Lower leg skin (tissue), 4 donors: Measurements from ENCODE around the gene RUNX3. TPM values are rescaled to one million over a fixed set of nuclear protein-coding genes. Genes with fewer than 3 reads are reported as not detected.

Experiments
- DNase-seq, 2 donors: peaks; one replicate each; pipeline ENCODE4 v3.0.0-alpha.2; 2019; ENCODE audit warnings: low spot score in 2 of 2
- H3K4me3 ChIP-seq: fragments of 200-600 bp; sonication (generic); 2 replicates; pipeline ENCODE4 v1.5.1; 2017; ENCODE audit warnings: mild to moderate bottlenecking, low read depth; ENCODE audit not compliant: poor library complexity, severe bottlenecking
- POLR2A ChIP-seq, 2 donors: fragments of 450-650 bp; IDR thresholded peaks; one replicate each; pipeline ENCODE4 v1.6.1; 2016 to 2017; ENCODE audit warnings: antibody characterized with exemption in 2 of 2, mild to moderate bottlenecking in 1 of 2, moderate library complexity in 1 of 2
- WGBS, 2 donors: methylation state at CpG; one replicate each; pipeline ENCODE4 v1.1.5; 2018; 5-methylcytosine and 5-hydroxymethylcytosine counted together
- intact Hi-C: fragments of 100-400 bp; cut with DNase I; formaldehyde crosslinking; loops from one replicate; pipeline ENCODE4 v1.15.0; 2023; ENCODE audit warnings: low total_unique reads
- total RNA-seq, 4 donors: library from RNA; depleted of rRNA; stranded (reverse); fragments of >200 nt; gene quantifications; one replicate each; pipeline ENCODE4 v1.1.0, GENCODE V29; 2016
- TF ChIP-seq, protein P1 (sequence below), 3 donors: fragments of 450-650 bp; IDR thresholded peaks; one replicate each; pipeline ENCODE4 v1.5.1; 2016; ENCODE audit warnings: antibody characterized with exemption in 3 of 3, mild to moderate bottlenecking in 3 of 3, moderate library complexity in 2 of 3

The RUNX3 gene
- total RNA-seq, 4 donors from 2014 or later: 6.1 to 24.4 (median 19.8) TPM

DNA sequence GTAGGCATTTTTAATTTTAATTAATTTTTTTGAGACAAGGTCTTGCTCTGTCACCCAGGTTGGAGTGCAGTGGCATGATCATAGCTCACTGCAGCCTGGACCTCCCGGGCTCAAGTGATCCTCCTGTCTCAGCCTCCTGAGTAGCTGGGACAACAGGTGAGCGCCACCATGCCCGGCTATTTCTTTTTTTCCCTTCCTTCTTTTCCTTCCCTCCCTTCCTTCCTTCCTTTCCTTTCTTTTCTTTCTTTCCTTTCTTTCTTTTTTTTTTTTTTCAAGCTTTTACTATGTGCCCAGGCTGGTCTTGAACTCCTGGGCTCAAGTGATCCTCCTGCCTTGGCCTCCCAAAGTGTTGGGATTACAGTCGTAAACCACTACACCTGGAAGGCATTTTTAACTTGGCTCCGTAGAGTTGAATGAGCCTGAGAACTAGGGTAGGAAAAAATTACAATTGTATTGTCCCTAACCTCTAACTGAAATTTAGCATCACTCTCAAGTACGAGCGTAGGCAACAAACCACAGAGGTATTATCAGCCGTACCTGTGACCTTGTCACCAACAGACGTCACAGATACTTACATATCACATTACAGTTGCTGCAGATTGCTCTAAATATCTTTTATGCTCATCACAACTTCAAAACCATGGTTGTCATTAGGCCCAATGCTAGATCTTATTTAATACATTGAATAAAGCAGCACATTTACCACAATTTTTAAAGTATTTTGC is 8.0 kb downstream of the RUNX3 start:
- intact Hi-C loops: no loop called here
- H3K4me3 ChIP-seq: no peak overlapping the region
- DNase-seq: no peak
- no peak for TF ChIP-seq POLR2A (IDR thresholded peaks at IDR 0.05)
- TF ChIP-seq, protein P1, sequence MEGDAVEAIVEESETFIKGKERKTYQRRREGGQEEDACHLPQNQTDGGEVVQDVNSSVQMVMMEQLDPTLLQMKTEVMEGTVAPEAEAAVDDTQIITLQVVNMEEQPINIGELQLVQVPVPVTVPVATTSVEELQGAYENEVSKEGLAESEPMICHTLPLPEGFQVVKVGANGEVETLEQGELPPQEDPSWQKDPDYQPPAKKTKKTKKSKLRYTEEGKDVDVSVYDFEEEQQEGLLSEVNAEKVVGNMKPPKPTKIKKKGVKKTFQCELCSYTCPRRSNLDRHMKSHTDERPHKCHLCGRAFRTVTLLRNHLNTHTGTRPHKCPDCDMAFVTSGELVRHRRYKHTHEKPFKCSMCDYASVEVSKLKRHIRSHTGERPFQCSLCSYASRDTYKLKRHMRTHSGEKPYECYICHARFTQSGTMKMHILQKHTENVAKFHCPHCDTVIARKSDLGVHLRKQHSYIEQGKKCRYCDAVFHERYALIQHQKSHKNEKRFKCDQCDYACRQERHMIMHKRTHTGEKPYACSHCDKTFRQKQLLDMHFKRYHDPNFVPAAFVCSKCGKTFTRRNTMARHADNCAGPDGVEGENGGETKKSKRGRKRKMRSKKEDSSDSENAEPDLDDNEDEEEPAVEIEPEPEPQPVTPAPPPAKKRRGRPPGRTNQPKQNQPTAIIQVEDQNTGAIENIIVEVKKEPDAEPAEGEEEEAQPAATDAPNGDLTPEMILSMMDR (IDR thresholded peaks at IDR 0.05): no peak
- WGBS, 2 donors: 86 to 92% methylated on average over 9 of the region's 9 CpGs

DNA sequence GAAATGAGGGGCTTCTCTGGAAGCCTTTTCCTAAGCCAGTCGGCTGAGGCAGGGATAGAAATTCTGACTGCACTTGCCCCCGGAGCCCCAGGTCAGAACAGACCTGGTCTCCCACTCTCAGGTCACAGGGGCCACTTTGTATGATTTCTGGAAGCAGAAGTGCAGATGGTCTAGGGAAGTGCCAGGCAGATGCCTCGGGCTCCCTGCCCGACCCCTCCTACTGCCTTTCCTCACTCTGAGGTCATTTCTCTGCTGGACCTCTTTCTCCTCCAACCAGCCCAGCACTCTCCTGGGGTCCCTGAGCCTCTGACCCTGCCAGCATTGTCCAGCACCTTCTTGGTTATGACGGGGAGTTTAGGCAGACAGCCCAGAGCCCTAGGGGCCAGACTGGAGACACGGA is 8.7 kb downstream of the RUNX3 start:
- DNase-seq: no peak
- no peak overlapping the region for H3K4me3 ChIP-seq
- intact Hi-C loops: no loop called here
- TF ChIP-seq, protein P1 (IDR thresholded peaks at IDR 0.05): no peak
- no peak for TF ChIP-seq POLR2A (IDR thresholded peaks at IDR 0.05)
- 74 to 81% methylated on average over 4 to 6 of the region's 6 CpGs for WGBS, 2 donors

DNA sequence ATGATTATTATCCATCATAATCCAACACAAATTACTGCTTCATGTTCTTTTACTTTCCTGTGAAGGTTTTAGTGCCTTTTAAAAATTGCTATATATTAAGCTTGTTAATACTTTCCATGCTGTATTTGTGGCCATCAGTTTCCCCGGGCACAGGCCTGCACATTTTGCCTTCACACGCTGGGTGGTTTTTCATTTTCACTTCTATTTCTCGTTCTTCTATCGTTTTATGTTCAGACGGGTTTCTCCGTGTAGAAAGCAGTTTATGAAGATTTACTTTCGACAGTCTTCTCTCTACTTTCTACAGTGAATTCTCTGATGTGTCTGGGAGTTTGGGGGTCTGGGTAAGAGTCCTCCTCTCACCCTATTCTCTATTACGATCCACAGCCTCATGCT is 9.5 kb downstream of the RUNX3 start:
- DNase-seq: no peak
- 62 to 66% methylated on average over 8 of the region's 8 CpGs for WGBS, 2 donors
- H3K4me3 ChIP-seq: no peak overlapping the region
- intact Hi-C loops: no loop called here
- TF ChIP-seq, protein P1 (IDR thresholded peaks at IDR 0.05): no peak
- TF ChIP-seq POLR2A (IDR thresholded peaks at IDR 0.05): no peak

DNA sequence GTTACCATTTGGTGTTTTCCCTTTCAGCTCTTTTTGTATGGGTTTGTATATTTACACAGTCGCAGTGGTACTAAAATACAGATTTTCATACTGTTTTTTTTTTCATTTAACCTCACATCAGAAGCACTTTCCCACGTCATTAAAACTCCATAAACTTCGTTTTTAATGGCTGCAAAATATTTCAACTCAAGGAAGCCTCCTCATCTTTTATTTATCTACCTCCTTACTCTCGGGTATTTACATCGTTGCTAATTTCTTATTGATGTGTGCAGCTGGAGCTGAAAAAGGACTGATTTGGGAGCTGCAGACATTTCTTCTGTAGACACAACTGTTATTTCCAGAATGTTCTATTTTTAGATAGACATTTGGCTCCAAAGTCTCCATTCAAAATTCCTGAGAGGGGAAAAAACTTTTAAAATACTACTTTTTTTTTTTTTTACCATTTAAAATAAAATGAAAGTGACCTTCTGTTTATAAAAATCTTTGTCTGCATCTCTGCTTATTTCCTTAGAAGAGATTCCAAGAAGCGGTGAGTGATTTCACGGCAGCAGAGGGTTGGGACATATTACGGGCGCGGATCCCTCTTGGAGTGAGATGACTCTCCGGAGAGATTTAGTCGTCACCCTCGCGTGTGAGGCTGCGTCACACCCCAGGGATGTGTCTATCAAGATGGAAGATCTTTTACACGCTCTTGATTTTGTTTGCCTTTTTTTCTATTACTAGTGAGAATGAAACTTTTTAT is 10.1 kb downstream of the RUNX3 start:
- no peak overlapping the region for H3K4me3 ChIP-seq

DNA sequence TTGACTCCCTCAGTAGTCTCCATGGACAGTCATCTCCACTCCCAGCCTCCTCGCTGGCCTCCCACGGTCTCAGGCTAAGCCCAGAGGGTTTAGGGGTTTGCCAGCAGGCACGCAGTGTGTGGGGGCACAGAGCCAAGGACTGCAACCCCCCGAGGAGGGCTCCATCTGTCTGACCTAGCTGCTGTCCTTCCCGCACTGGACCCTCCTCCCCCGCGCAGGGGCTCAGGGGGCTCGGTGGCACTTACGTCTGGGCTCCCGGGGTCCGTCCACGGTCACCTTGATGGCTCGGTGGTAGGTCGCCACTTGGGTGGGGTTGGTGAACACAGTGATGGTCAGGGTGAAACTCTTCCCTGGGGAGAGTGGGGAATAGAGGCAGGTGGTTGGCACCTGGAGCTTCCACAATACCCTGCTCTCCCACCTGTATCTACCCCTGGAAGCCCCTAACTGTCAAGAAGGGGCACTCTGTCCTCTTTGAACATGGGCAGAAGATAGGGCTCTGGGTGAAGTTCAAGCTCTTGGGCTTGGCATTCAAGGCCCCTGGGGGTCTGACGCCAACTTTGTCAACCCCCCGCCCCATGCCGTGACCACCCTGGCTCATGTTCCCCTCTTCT is 11.0 kb downstream of the RUNX3 start:
- no peak overlapping the region for H3K4me3 ChIP-seq
- TF ChIP-seq POLR2A (IDR thresholded peaks at IDR 0.05): no peak
- TF ChIP-seq, protein P1 (IDR thresholded peaks at IDR 0.05): no peak
- no peak for DNase-seq
- 86 to 87% methylated on average over 15 to 17 of the region's 17 CpGs for WGBS, 2 donors
- intact Hi-C loops: no loop called here

More for the DNA sequence above, 10.1 kb downstream of the RUNX3 start:
- no peak for DNase-seq
- intact Hi-C loops: no loop called here
- TF ChIP-seq, protein P1 (IDR thresholded peaks at IDR 0.05): no peak
- TF ChIP-seq POLR2A (IDR thresholded peaks at IDR 0.05): no peak
- WGBS, 2 donors: 37 to 46% methylated on average over 16 of the region's 16 CpGs
